Upper lobe of left lung (tissue), 4 donors: ENCODE measurements around the gene CISH.

Source experiments
- EP300 ChIP-seq, 4 donors: sonication (generic); formaldehyde crosslinking; IDR thresholded peaks; one replicate each; pipeline ENCODE4 v1.5.1; 2017; ENCODE audit warnings: antibody characterized with exemption in 4 of 4, control low read depth in 2 of 4
- POLR2A ChIP-seq, 4 donors: fragments of 450-650 bp; IDR thresholded peaks; one replicate each; pipeline ENCODE4 v1.5.1; 2016 to 2017; ENCODE audit warnings: antibody characterized with exemption in 4 of 4, mild to moderate bottlenecking in 2 of 4
- POLR2AphosphoS5 ChIP-seq, 2 donors: sonication (generic); formaldehyde crosslinking; IDR thresholded peaks; one replicate each; pipeline ENCODE4 v1.5.1; 2017; ENCODE audit warnings: antibody characterized with exemption in 2 of 2
- TF ChIP-seq, protein P1 (sequence below), 6 experiments: fragments of 450-650 bp in 4 of 6; fragments of 200-600 bp in 2 of 6; sonication (generic) in 2 of 6; IDR thresholded peaks; one replicate each; pipeline ENCODE4 v1.5.1; 2016 to 2019; ENCODE audit warnings: antibody characterized with exemption in 6 of 6

DNA sequence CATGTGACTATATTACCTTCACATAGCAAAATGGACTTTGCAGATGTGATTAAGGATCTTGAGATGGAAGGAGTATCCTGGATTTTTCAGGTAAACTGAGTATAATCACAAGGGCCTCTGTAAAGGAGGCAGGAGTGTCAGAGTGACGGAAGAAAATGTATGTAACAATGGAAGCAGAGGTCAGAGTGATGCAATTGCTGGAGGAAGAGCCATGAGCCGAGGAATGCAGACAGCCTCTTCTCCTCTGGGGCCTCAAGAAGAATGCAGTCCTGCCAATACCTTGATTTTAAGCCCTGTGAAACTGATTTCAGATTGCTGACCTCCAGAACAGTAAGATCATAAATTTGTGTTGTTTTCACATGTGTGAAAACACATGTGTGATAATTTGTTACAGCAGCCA, 27.2 kb downstream of the CISH start:
- TF ChIP-seq POLR2A (IDR thresholded peaks at IDR 0.05) (no peak), POLR2AphosphoS5 (IDR thresholded peaks at IDR 0.05) (no peak), EP300 (IDR thresholded peaks at IDR 0.05) (no peak)
- TF ChIP-seq, protein P1, sequence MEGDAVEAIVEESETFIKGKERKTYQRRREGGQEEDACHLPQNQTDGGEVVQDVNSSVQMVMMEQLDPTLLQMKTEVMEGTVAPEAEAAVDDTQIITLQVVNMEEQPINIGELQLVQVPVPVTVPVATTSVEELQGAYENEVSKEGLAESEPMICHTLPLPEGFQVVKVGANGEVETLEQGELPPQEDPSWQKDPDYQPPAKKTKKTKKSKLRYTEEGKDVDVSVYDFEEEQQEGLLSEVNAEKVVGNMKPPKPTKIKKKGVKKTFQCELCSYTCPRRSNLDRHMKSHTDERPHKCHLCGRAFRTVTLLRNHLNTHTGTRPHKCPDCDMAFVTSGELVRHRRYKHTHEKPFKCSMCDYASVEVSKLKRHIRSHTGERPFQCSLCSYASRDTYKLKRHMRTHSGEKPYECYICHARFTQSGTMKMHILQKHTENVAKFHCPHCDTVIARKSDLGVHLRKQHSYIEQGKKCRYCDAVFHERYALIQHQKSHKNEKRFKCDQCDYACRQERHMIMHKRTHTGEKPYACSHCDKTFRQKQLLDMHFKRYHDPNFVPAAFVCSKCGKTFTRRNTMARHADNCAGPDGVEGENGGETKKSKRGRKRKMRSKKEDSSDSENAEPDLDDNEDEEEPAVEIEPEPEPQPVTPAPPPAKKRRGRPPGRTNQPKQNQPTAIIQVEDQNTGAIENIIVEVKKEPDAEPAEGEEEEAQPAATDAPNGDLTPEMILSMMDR (IDR thresholded peaks at IDR 0.05) = no peak
